ENCODE data around the gene PTGES2.

- no peak for TF ChIP-seq TAF1 (IDR thresholded peaks at IDR 0.05; ENCODE audit: borderline replicate concordance, low read depth, low read length)
- TF ChIP-seq POLR2AphosphoS5 (IDR thresholded peaks at IDR 0.05; ENCODE audit: low read depth, low read length) = no peak
- peak; percentile 56; the same call in 1 of the 2 replicates for TF ChIP-seq POLR2A (IDR thresholded peaks at IDR 0.05; ENCODE audit: low read depth, low read length)
Observed at GRCh38 chr9:128125580-128126354, 1.8 kb downstream of the PTGES2 start.
